SU-DHL-6 (cell line): ENCODE data around the gene NANOS2.

Source experiments
- H2AFZ ChIP-seq: fragments of 200-600 bp; sonication (generic); 2 replicates; pipeline ENCODE4 v1.6.1; 2014; ENCODE audit warnings: low read depth, mild to moderate bottlenecking, moderate library complexity, mixed read lengths, antibody characterized with exemption, low read length; ENCODE audit not compliant: severe bottlenecking
- H3F3A ChIP-seq: fragments of 200-600 bp; shearing (Covaris generic); 2 replicates; pipeline ENCODE4 v1.6.0; 2016; ENCODE audit warnings: antibody characterized with exemption, mild to moderate bottlenecking; ENCODE audit not compliant: insufficient read depth
- H3K27ac ChIP-seq: fragments of 200-600 bp; sonication (generic); 2 replicates; pipeline ENCODE4 v1.5.1; 2016; ENCODE audit warnings: low read depth, mild to moderate bottlenecking, low read length, moderate library complexity, mixed read lengths
- H3K27me3 ChIP-seq: fragments of 200-600 bp; sonication (generic), shearing (Covaris generic); 2 replicates; pipeline ENCODE4 v1.6.0; 2014; ENCODE audit warnings: mild to moderate bottlenecking, low read length
- H3K36me3 ChIP-seq: fragments of 200-600 bp; sonication (generic); 2 replicates; pipeline ENCODE4 v1.6.1; 2014; ENCODE audit warnings: mild to moderate bottlenecking, low read length, mixed read lengths
- H3K4me2 ChIP-seq: fragments of 300-600, 200-600 bp; shearing (Covaris generic), sonication (generic); 2 replicates; pipeline ENCODE4 v1.6.0; 2014; ENCODE audit warnings: low read length, low read depth, mild to moderate bottlenecking; ENCODE audit not compliant: poor library complexity, severe bottlenecking
- H3K4me3 ChIP-seq: fragments of 200-600 bp; sonication (generic); 2 replicates; pipeline ENCODE4 v1.5.1; 2014; ENCODE audit warnings: antibody characterized with exemption, low read length, mild to moderate bottlenecking, mixed read lengths; ENCODE audit not compliant: insufficient read depth, poor library complexity, severe bottlenecking
- H3K79me2 ChIP-seq: fragments of 200-600 bp; sonication (generic); 2 replicates; pipeline ENCODE4 v1.6.1; 2014; ENCODE audit warnings: mild to moderate bottlenecking, low read length, moderate library complexity; ENCODE audit not compliant: insufficient read depth
- H3K9ac ChIP-seq: fragments of 200-600 bp; sonication (generic); 2 replicates; pipeline ENCODE4 v1.7.0; 2014; ENCODE audit warnings: mild to moderate bottlenecking, low read length
- H3K9me2 ChIP-seq: fragments of 200-600 bp; sonication (generic); replicated peaks from 2 replicates; pipeline ENCODE4 v1.6.1; 2014; ENCODE audit warnings: low read length; ENCODE audit not compliant: insufficient read depth
- H3K9me3 ChIP-seq: fragments of 200-600 bp; sonication (generic); 2 replicates; pipeline ENCODE4 v1.6.1; 2014; ENCODE audit warnings: low read length, mixed read lengths; ENCODE audit not compliant: insufficient read depth
- H4K20me1 ChIP-seq: fragments of 200-600 bp; sonication (generic); 2 replicates; pipeline ENCODE4 v1.6.1; 2014; ENCODE audit warnings: low read depth, mild to moderate bottlenecking, antibody characterized with exemption, low read length, moderate library complexity, mixed read lengths
- EZH2phosphoT487 ChIP-seq: fragments of 200-600 bp; sonication (generic), shearing (Covaris generic); conservative IDR thresholded peaks from 2 replicates; pipeline ENCODE4 v1.6.1; 2018; ENCODE audit warnings: mild to moderate bottlenecking, antibody characterized with exemption, low read length, moderate library complexity, mixed read lengths
- TF ChIP-seq, protein P1 (sequence below): fragments of 200-600 bp; sonication (generic); IDR thresholded peaks from one replicate; pipeline ENCODE4 v1.5.1; 2017; ENCODE audit warnings: antibody characterized with exemption, mild to moderate bottlenecking, low read length, moderate library complexity; ENCODE audit not compliant: insufficient read depth, poor library complexity, severe bottlenecking

Gene NANOS2

DNA sequence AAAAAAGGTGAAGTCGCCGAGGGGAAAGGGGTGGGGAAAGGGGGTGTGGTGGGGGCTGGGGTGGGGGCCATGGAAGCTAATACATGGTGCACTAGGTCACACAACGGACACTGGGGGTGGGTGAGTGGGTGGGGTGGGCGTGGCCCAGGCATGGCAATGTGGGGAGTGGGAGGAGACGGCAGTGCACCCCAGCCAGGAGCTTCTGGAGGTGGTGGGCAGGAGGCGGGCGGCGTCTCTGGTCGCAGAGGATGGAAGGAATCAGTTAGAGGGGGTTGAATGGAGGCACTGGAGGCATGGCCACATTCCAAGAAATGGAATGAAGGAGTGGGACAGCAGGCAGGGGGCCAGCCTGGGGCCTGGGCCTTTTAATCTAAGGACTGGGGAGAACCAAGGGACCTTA is 19.2 kb upstream of the NANOS2 start:
- Histone ChIP-seq H3K27me3 (no peaks in the 10 kb centered on the region), H3F3A (no peaks in the 10 kb centered on the region), H2AFZ (no peak overlapping the region), H3K4me2 (no peak overlapping the region), H3K27ac (no peak overlapping the region), H3K9me3 (no peaks in the 10 kb centered on the region), H3K9ac (no peak overlapping the region), H3K36me3 (no peaks in the 10 kb centered on the region), H3K9me2 (no peaks in the 10 kb centered on the region), H3K79me2 (no peaks in the 10 kb centered on the region), H4K20me1 (no peaks in the 10 kb centered on the region), H3K4me3 (no peak overlapping the region)
- no peak for TF ChIP-seq EZH2phosphoT487

GRCh38 chr19:45931055-45931454 is 16.5 kb upstream of the NANOS2 start:
- Histone ChIP-seq H3K9ac (no peak overlapping the region), H3K36me3 (no peaks in the 10 kb centered on the region)

GRCh38 chr19:45929247-45929646 is 14.7 kb upstream of the NANOS2 start:
- Histone ChIP-seq H3K9me2 (no peaks in the 10 kb centered on the region), H3K27ac (no peak overlapping the region), H3K27me3 (no peaks in the 10 kb centered on the region), H3K4me2 (no peak overlapping the region), H2AFZ (no peak overlapping the region), H3K4me3 (no peak overlapping the region), H3K79me2 (no peaks in the 10 kb centered on the region), H3K9ac (no peak overlapping the region), H3K36me3 (no peaks in the 10 kb centered on the region), H3F3A (no peaks in the 10 kb centered on the region), H4K20me1 (no peaks in the 10 kb centered on the region), H3K9me3 (no peaks in the 10 kb centered on the region)
- no peak for TF ChIP-seq EZH2phosphoT487
- TF ChIP-seq, protein P1, sequence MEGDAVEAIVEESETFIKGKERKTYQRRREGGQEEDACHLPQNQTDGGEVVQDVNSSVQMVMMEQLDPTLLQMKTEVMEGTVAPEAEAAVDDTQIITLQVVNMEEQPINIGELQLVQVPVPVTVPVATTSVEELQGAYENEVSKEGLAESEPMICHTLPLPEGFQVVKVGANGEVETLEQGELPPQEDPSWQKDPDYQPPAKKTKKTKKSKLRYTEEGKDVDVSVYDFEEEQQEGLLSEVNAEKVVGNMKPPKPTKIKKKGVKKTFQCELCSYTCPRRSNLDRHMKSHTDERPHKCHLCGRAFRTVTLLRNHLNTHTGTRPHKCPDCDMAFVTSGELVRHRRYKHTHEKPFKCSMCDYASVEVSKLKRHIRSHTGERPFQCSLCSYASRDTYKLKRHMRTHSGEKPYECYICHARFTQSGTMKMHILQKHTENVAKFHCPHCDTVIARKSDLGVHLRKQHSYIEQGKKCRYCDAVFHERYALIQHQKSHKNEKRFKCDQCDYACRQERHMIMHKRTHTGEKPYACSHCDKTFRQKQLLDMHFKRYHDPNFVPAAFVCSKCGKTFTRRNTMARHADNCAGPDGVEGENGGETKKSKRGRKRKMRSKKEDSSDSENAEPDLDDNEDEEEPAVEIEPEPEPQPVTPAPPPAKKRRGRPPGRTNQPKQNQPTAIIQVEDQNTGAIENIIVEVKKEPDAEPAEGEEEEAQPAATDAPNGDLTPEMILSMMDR: no peak

More at GRCh38 chr19:45931055-45931454, 16.5 kb upstream of the NANOS2 start:
- H3K9me2 ChIP-seq: no peaks in the 10 kb centered on the region
- no peaks in the 10 kb centered on the region for H3F3A ChIP-seq
- no peak overlapping the region for H3K4me2 ChIP-seq
- no peaks in the 10 kb centered on the region for H4K20me1 ChIP-seq
- no peak overlapping the region for H3K27ac ChIP-seq
- no peak overlapping the region for H3K4me3 ChIP-seq
- H3K27me3 ChIP-seq: no peaks in the 10 kb centered on the region
- H3K79me2 ChIP-seq: no peaks in the 10 kb centered on the region
- no peak overlapping the region for H2AFZ ChIP-seq
- no peak for TF ChIP-seq EZH2phosphoT487
- TF ChIP-seq, protein P1: no peak
- no peaks in the 10 kb centered on the region for H3K9me3 ChIP-seq

GRCh38 chr19:45927565-45928261 is 13.1 kb upstream of the NANOS2 start:
- peak overlapping the region; percentile 62 for H3K4me3 ChIP-seq
- H3K79me2 ChIP-seq: no peaks in the 10 kb centered on the region
- H3K9me3 ChIP-seq: no peaks in the 10 kb centered on the region
- H3K4me2 ChIP-seq: peak overlapping the region; percentile 76
- H4K20me1 ChIP-seq: no peaks in the 10 kb centered on the region
- TF ChIP-seq, protein P1: no peak
- TF ChIP-seq EZH2phosphoT487: no peak
- H3K27ac ChIP-seq: peak overlapping the region; percentile 47
- H3K9ac ChIP-seq: peak overlapping the region; percentile 80
- H3F3A ChIP-seq: no peaks in the 10 kb centered on the region
- no peaks in the 10 kb centered on the region for H3K27me3 ChIP-seq
- peak overlapping the region; percentile 79 for H2AFZ ChIP-seq
- no peaks in the 10 kb centered on the region for H3K9me2 ChIP-seq
- H3K36me3 ChIP-seq: no peaks in the 10 kb centered on the region
